Hepatocyte (in vitro differentiated cells): ENCODE measurements around the gene TFDP2.

Experiments used
- CTCF ChIP-seq: fragments of 200-600 bp; sonication (generic); IDR thresholded peaks from 2 replicates; pipeline ENCODE4 v1.5.1; 2016; ENCODE audit warnings: antibody characterized with exemption, mild to moderate bottlenecking; ENCODE audit not compliant: poor library complexity
- EZH2 ChIP-seq: fragments of 200-600 bp; sonication (generic); IDR thresholded peaks from 2 replicates; pipeline ENCODE4 v1.6.1; 2016; ENCODE audit warnings: antibody characterized with exemption, mild to moderate bottlenecking, borderline replicate concordance
- EZH2phosphoT487 ChIP-seq: fragments of 200-600 bp; sonication (generic); IDR thresholded peaks from one replicate; pipeline ENCODE4 v1.6.1; 2018; ENCODE audit warnings: antibody characterized with exemption, mild to moderate bottlenecking, low read depth, moderate library complexity; ENCODE audit not compliant: unreplicated experiment, severe bottlenecking

- no peak for TF ChIP-seq CTCF
- TF ChIP-seq EZH2 = no peak
- no peak for TF ChIP-seq EZH2phosphoT487
These were observed 189.5 kb downstream of the TFDP2 start for GRCh38 chr3:141959589-141960554.
